Activated T-cell treated with anti-CD3 and anti-CD28 coated beads, Interleukin-2, amount 50 U/mL, for 48 hours (primary cell): ENCODE measurements around the gene CLDN9.
A peak's percentile ranks its signal among the peaks of the same experiment; 100 is the strongest.
"Not testable (repeated sequence)": the region's sequence is repeated elsewhere in the genome, so short reads cannot be mapped to it uniquely, and the experiment has no call there.

Experiments used
- DNase-seq, 2 experiments: peaks; one replicate each; pipeline ENCODE4 v3.0.0-alpha.2; 2020

The CLDN9 gene

GRCh38 chr16:3035289-3035971 is 22.7 kb downstream of the CLDN9 start:
- DNase-seq = no peak

- no peak for DNase-seq
These were observed 23.4 kb downstream of the CLDN9 start for GRCh38 chr16:3035972-3036725.

- no peak for DNase-seq
These were observed 24.1 kb downstream of the CLDN9 start, which contains the start of gene BICDL2 for GRCh38 chr16:3036726-3037315. Gene BICDL2 (minus strand): TSS chr16:3036944. CDS start chr16:3035496, 1,448 bp downstream.

GRCh38 chr16:3038256-3038655 is 25.5 kb downstream of the CLDN9 start:
- DNase-seq = no peak

- no peak for DNase-seq
These were observed 26.2 kb downstream of the CLDN9 start for GRCh38 chr16:3038896-3039295.

- DNase-seq = no peak
These were observed 29.7 kb downstream of the CLDN9 start for GRCh38 chr16:3042376-3042775.

- DNase-seq = no peak
These were observed 32.0 kb downstream of the CLDN9 start for GRCh38 chr16:3044708-3045107.

- peak in 1 of 2 experiments; percentile 52 for DNase-seq
These were observed 33.3 kb downstream of the CLDN9 start, which contains the start of gene MMP25 for GRCh38 chr16:3045758-3046640. Gene MMP25 (plus strand): TSS chr16:3046561. CDS start chr16:3046918, 357 bp downstream.

- peak in 1 of 2 experiments; percentile 46 for DNase-seq
These were observed 34.1 kb downstream of the CLDN9 start for GRCh38 chr16:3046641-3047386.

- no peak for DNase-seq
These were observed 34.6 kb downstream of the CLDN9 start for GRCh38 chr16:3047387-3047720.

- no peak for DNase-seq
These were observed 37.3 kb downstream of the CLDN9 start for GRCh38 chr16:3049921-3050481.

- DNase-seq = no peak
These were observed 37.8 kb downstream of the CLDN9 start for GRCh38 chr16:3050487-3050886.

GRCh38 chr16:3051009-3051408 is 38.3 kb downstream of the CLDN9 start:
- no peak for DNase-seq

- peak in 1 of 2 experiments; percentile 43 for DNase-seq
These were observed 38.8 kb downstream of the CLDN9 start for GRCh38 chr16:3051494-3051893.

GRCh38 chr16:3052571-3053329 is 40.0 kb downstream of the CLDN9 start:
- DNase-seq = peak in 1 of 2 experiments; percentile 62

- DNase-seq = peak in 1 of 2 experiments; percentile 55
These were observed 40.6 kb downstream of the CLDN9 start for GRCh38 chr16:3053330-3053710.

- DNase-seq = no peak
These were observed 42.4 kb downstream of the CLDN9 start for GRCh38 chr16:3054965-3055733.

GRCh38 chr16:3055734-3056115 is 43.0 kb downstream of the CLDN9 start:
- DNase-seq = not testable (repeated sequence)

GRCh38 chr16:3056336-3057180 is 43.8 kb downstream of the CLDN9 start:
- DNase-seq = no peak
